K562 (cell line): ENCODE results near the gene KIF21A. TPM values are rescaled to one million over a fixed set of nuclear protein-coding genes. Genes with fewer than 3 reads are reported as not detected.

Experiments used
- CBFA2T2 ChIP-seq: fragments of 450-650 bp; conservative IDR thresholded peaks from 2 replicates; pipeline ENCODE4 v1.6.1; 2017; ENCODE audit warnings: mild to moderate bottlenecking
- ESRRB ChIP-seq: fragments of 250-450 bp; sonication (Bioruptor Pico); IDR thresholded peaks from 2 replicates; pipeline ENCODE4 v1.5.0; 2020; ENCODE audit warnings: mild to moderate bottlenecking, moderate library complexity, borderline replicate concordance
- ILF3 ChIP-seq: fragments of 450-650 bp; IDR thresholded peaks from 2 replicates; pipeline ENCODE4 v1.6.1; 2018; ENCODE audit warnings: antibody characterized with exemption, mild to moderate bottlenecking, moderate library complexity, borderline replicate concordance
- SMARCB1 ChIP-seq: IDR thresholded peaks from 2 replicates; pipeline ENCODE4 v1.6.1; 2011; ENCODE audit warnings: improper control_type of control experiment, low read depth; ENCODE audit not compliant: insufficient read length
- ZBTB40 ChIP-seq, 2 experiments: fragments of 450-650 bp in 1 of 2; sonication (generic) in 1 of 2; formaldehyde crosslinking in 1 of 2; IDR thresholded peaks; 2 replicates each; pipeline versions ENCODE4 v1.7.1 to v1.9.0; 2016 to 2022; ENCODE audit warnings: inconsistent platforms in 1 of 2, mild to moderate bottlenecking in 1 of 2, missing genetic modification reagents in 1 of 2
- ZNF3 ChIP-seq: fragments of 250-450 bp; sonication (Bioruptor Pico); IDR thresholded peaks from 2 replicates; pipeline ENCODE4 v1.5.0; 2021; ENCODE audit warnings: mild to moderate bottlenecking, moderate library complexity
- polyA plus RNA-seq, 8 experiments: library from polyadenylated mRNA; depleted of rRNA in 4 of 8; stranded (reverse) in 5 of 8; unstranded in 3 of 8; fragments of >200 nt; fragmentation: Nextera tagmentation in 2 of 8; fragmentation: Illumina TruSeq in 1 of 8; extraction: Ambion mirVana in 2 of 8; extraction: Trizol in 1 of 8; gene quantifications; 2 replicates each; pipeline versions ENCODE4 v1.2.1 to v1.2.3, GENCODE V29; 2011 to 2014; ENCODE audit warnings: inconsistent platforms in 1 of 8, missing spikeins in 1 of 8
- total RNA-seq, 7 experiments: library from RNA; depleted of rRNA in 6 of 7; stranded (reverse); fragments of >200 nt in 6 of 7; fragmentation: Illumina TruSeq in 2 of 7; extraction: Trizol in 2 of 7; gene quantifications; 2 replicates each; pipeline versions ENCODE4 v1.2.1 to v1.2.3, GENCODE V29; 2011 to 2021; ENCODE audit warnings: low replicate concordance in 1 of 7
- TF ChIP-seq, protein P1 (sequence below): fragments of 250-450 bp; sonication (Bioruptor Pico); IDR thresholded peaks from 2 replicates; pipeline ENCODE4 v1.5.0; 2021
- TF ChIP-seq, protein P2 (sequence below): IDR thresholded peaks from 2 replicates; pipeline ENCODE4 v1.6.1; 2011; ENCODE audit warnings: borderline replicate concordance, low read depth, mild to moderate bottlenecking, moderate library complexity, low read length; ENCODE audit not compliant: insufficient read depth, poor library complexity, severe bottlenecking

The KIF21A gene
- total and polyA plus RNA-seq, 9 of the 15 experiments (the other 6 are each of a cell fraction or from before 2014, with no cell fraction given) = 17.7 to 45.0 (median 30.3) TPM

GRCh38 chr12:39327965-39328364 lies 115.0 kb downstream of the KIF21A start (continued):
- no peak for TF ChIP-seq ZBTB40 (IDR thresholded peaks at IDR 0.05)
- no peak for TF ChIP-seq ZBTB40 (CRISPR knock-in tag; IDR thresholded peaks at IDR 0.05)
- TF ChIP-seq, protein P1, sequence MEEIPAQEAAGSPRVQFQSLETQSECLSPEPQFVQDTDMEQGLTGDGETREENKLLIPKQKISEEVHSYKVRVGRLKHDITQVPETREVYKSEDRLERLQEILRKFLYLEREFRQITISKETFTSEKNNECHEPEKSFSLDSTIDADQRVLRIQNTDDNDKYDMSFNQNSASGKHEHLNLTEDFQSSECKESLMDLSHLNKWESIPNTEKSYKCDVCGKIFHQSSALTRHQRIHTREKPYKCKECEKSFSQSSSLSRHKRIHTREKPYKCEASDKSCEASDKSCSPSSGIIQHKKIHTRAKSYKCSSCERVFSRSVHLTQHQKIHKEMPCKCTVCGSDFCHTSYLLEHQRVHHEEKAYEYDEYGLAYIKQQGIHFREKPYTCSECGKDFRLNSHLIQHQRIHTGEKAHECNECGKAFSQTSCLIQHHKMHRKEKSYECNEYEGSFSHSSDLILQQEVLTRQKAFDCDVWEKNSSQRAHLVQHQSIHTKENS = no peak
- TF ChIP-seq, protein P2, sequence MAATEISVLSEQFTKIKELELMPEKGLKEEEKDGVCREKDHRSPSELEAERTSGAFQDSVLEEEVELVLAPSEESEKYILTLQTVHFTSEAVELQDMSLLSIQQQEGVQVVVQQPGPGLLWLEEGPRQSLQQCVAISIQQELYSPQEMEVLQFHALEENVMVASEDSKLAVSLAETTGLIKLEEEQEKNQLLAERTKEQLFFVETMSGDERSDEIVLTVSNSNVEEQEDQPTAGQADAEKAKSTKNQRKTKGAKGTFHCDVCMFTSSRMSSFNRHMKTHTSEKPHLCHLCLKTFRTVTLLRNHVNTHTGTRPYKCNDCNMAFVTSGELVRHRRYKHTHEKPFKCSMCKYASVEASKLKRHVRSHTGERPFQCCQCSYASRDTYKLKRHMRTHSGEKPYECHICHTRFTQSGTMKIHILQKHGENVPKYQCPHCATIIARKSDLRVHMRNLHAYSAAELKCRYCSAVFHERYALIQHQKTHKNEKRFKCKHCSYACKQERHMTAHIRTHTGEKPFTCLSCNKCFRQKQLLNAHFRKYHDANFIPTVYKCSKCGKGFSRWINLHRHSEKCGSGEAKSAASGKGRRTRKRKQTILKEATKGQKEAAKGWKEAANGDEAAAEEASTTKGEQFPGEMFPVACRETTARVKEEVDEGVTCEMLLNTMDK = no peak
- TF ChIP-seq SMARCB1 = no peak
- TF ChIP-seq CBFA2T2 = no peak
- TF ChIP-seq ILF3 = no peak
- no peak for TF ChIP-seq ZNF3 (CRISPR knock-in tag)
- no peak for TF ChIP-seq ESRRB
